Activated T-helper 2 cell treated with anti-CD3 and anti-CD28 coated beads, Interferon-gamma antibody, Interleukin-2, Interleukin-4, amounts not matched to agents 10 μg/mL and 5 μg/mL and 100 μg/mL, durations not matched to agents 14 hours and 24 hours and 36 hours (primary cell): Measurements from ENCODE around the gene LRRC46. TPM values are rescaled to one million over a fixed set of nuclear protein-coding genes. Genes with fewer than 3 reads are reported as not detected.

Source experiments
- DNase-seq: peaks from one replicate; pipeline ENCODE4 v3.0.0; 2021; ENCODE audit warnings: low spot score
- H3K27ac Mint-ChIP-seq: one replicate; pipeline ENCODE4 v1.8.0; 2021; ENCODE audit warnings: mixed read lengths
- H3K27me3 Mint-ChIP-seq: one replicate; pipeline ENCODE4 v1.8.0; 2021; ENCODE audit warnings: low read depth, mixed read lengths
- H3K36me3 Mint-ChIP-seq: one replicate; pipeline ENCODE4 v1.8.0; 2021; ENCODE audit warnings: low read depth, mixed read lengths
- H3K4me1 Mint-ChIP-seq: one replicate; pipeline ENCODE4 v1.8.0; 2021; ENCODE audit warnings: low read depth, mixed read lengths
- H3K4me3 Mint-ChIP-seq: one replicate; pipeline ENCODE4 v1.8.0; 2021; ENCODE audit warnings: low read depth, mild to moderate bottlenecking, moderate library complexity, mixed read lengths
- H3K9me3 Mint-ChIP-seq: one replicate; pipeline ENCODE4 v1.8.0; 2021; ENCODE audit warnings: mixed read lengths
- intact Hi-C: fragments of 100-400 bp; cut with micrococcal nuclease; formaldehyde crosslinking; loops from one replicate; pipeline ENCODE4 v1.15.1; 2023
- total RNA-seq: library from RNA; stranded (reverse); gene quantifications from 2 replicates; pipeline ENCODE4 v1.2.3, GENCODE V29; 2022

LRRC46 gene
- total RNA-seq, 1 donor from 2014 or later = 0.64 TPM

DNA sequence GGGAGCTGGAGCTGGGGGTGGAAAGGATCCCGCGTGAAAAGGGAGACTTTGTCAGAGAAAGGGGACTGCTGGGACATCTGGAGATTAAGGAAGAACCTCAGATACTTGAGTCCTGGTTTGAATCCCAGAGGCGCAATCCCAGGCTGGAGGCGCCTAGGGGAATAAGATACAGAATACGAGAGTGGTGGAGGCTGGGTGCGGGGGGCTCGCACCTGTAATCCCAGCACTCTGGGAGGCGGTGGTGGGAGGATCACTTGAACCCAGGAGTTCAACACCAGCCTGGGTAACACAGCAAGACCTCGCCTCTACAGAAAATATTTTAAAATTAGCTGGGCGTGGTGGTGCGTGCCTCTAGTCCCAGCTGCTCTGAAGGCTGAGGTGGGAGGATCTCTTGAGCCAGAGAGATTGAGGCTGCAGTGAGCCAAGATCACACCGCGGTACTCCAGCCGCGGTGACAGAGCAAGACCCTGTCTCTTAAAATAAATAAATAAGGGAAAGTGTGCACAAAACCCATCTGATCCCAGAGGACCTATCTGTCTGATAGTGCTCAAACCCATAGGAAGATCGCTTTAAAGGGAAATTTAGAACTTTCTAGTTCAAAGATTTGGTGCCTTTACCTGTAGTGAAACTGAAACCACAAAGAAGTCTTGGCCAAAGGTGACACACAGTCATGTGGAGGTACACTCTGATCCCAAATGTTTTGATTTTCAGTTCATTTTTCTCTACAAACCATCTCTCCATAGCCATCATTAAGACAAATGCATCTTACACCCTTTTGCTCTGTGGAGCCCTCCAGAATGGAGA lies 10.2 kb downstream of the LRRC46 start:
- Mint-ChIP-seq H3K27me3 (peaks cover 26% of the 10 kb centered on the region), H3K4me3 (peak overlapping the region; percentile 94), H3K36me3 (peaks cover 5% of the 10 kb centered on the region), H3K9me3 (no peaks in the 10 kb centered on the region), H3K27ac (peak overlapping the region; percentile 88), H3K4me1 (peaks cover 21% of the 10 kb centered on the region)
- intact Hi-C loops = loop anchor here (1.0 kb wide), 4 partner anchors 10 to 130 kb away; partner anchors contain the start of genes CDK5RAP3, LRRC46 and MRPL10
- DNase-seq = no peak

GRCh38 chr17:47843391-47843730 lies 11.9 kb downstream of the LRRC46 start:
- intact Hi-C loops = no loop called here
- H3K27me3 Mint-ChIP-seq = peaks cover 36% of the 10 kb centered on the region
- H3K4me1 Mint-ChIP-seq = peaks cover 21% of the 10 kb centered on the region

GRCh38 chr17:47844227-47844626 lies 12.8 kb downstream of the LRRC46 start:
- Mint-ChIP-seq H3K27ac (no peak overlapping the region), H3K36me3 (no peaks in the 10 kb centered on the region)

More at GRCh38 chr17:47843391-47843730, 11.9 kb downstream of the LRRC46 start:
- H3K4me3 Mint-ChIP-seq = no peak overlapping the region
- no peaks in the 10 kb centered on the region for H3K36me3 Mint-ChIP-seq
- H3K27ac Mint-ChIP-seq = no peak overlapping the region
- DNase-seq = no peak
- no peaks in the 10 kb centered on the region for H3K9me3 Mint-ChIP-seq

GRCh38 chr17:47844814-47845715 lies 13.6 kb downstream of the LRRC46 start:
- Mint-ChIP-seq H3K4me1 (peaks cover 19% of the 10 kb centered on the region), H3K4me3 (no peak overlapping the region), H3K27me3 (peaks cover 53% of the 10 kb centered on the region), H3K9me3 (no peaks in the 10 kb centered on the region), H3K27ac (no peak overlapping the region), H3K36me3 (no peaks in the 10 kb centered on the region)
- no peak for DNase-seq
- intact Hi-C loops = no loop called here

More at GRCh38 chr17:47844227-47844626, 12.8 kb downstream of the LRRC46 start:
- Mint-ChIP-seq H3K4me3 (no peak overlapping the region), H3K27me3 (peaks cover 44% of the 10 kb centered on the region), H3K9me3 (no peaks in the 10 kb centered on the region), H3K4me1 (peaks cover 21% of the 10 kb centered on the region)
- intact Hi-C loops = no loop called here
- no peak for DNase-seq

DNA sequence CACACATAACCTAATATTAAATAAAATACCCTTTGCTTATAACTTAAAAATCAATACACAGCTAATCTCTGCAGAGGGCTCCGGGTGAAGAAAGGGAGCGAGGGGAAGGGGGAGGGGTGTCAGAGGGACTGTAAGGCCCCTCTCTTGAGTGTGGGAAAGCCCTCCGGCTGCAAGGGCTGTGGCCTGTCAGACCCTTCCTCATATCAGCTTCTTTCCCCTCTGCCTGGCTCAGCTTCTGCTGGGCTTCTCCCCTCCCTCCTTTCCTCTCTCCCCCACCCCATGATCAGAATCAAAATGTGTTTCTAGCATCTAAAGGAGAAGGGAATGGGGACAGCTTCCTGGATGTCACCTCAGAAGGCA lies 14.2 kb downstream of the LRRC46 start:
- peaks cover 21% of the 10 kb centered on the region for H3K4me1 Mint-ChIP-seq
- no peak for DNase-seq
- no peaks in the 10 kb centered on the region for H3K9me3 Mint-ChIP-seq
- no peaks in the 10 kb centered on the region for H3K36me3 Mint-ChIP-seq
- no peak overlapping the region for H3K4me3 Mint-ChIP-seq
- intact Hi-C loops = no loop called here
- no peak overlapping the region for H3K27ac Mint-ChIP-seq
- H3K27me3 Mint-ChIP-seq = peaks cover 59% of the 10 kb centered on the region

- Mint-ChIP-seq H3K4me1 (peaks cover 18% of the 10 kb centered on the region), H3K27me3 (peaks cover 65% of the 10 kb centered on the region), H3K36me3 (no peaks in the 10 kb centered on the region), H3K27ac (no peak overlapping the region), H3K4me3 (no peak overlapping the region), H3K9me3 (no peaks in the 10 kb centered on the region)
- intact Hi-C loops = no loop called here
- DNase-seq = no peak
Observed at GRCh38 chr17:47846716-47847340, 15.4 kb downstream of the LRRC46 start.

- Mint-ChIP-seq H3K36me3 (no peaks in the 10 kb centered on the region), H3K27ac (no peak overlapping the region), H3K27me3 (peaks cover 73% of the 10 kb centered on the region), H3K4me3 (no peak overlapping the region), H3K4me1 (peaks cover 19% of the 10 kb centered on the region), H3K9me3 (no peaks in the 10 kb centered on the region)
- DNase-seq = no peak
- intact Hi-C loops = no loop called here
Observed at GRCh38 chr17:47847341-47848197, 16.1 kb downstream of the LRRC46 start.

DNA sequence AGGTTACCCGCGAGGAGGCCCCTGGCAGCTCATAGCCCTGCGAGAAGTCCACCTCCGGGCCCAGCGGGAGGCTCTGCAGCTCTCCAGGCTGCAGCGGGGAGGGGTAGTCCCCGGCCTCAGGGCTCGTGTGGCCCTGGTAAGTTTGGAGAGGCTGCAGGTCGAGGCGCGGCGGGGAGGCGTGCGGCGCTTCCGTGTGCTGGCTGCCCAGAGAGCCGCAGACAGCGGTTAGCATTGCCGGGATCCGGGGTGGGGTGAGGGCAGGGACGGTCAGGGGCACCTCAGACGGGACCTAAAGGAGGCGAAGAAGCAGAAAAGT lies 16.7 kb downstream of the LRRC46 start:
- H3K4me3 Mint-ChIP-seq = no peak overlapping the region
- H3K36me3 Mint-ChIP-seq = no peaks in the 10 kb centered on the region
- peaks cover 18% of the 10 kb centered on the region for H3K4me1 Mint-ChIP-seq
- DNase-seq = no peak
- peaks cover 79% of the 10 kb centered on the region for H3K27me3 Mint-ChIP-seq
- no peaks in the 10 kb centered on the region for H3K9me3 Mint-ChIP-seq
- H3K27ac Mint-ChIP-seq = no peak overlapping the region
- intact Hi-C loops = no loop called here

- no peak overlapping the region for H3K27ac Mint-ChIP-seq
- peaks cover 21% of the 10 kb centered on the region for H3K4me1 Mint-ChIP-seq
- no peaks in the 10 kb centered on the region for H3K9me3 Mint-ChIP-seq
- peak overlapping the region; percentile 19 for H3K4me3 Mint-ChIP-seq
- DNase-seq = no peak
- H3K27me3 Mint-ChIP-seq = peaks cover 88% of the 10 kb centered on the region
- H3K36me3 Mint-ChIP-seq = no peaks in the 10 kb centered on the region
- intact Hi-C loops = loop anchor here (2.0 kb wide), 1 partner anchor 40 kb away; no protein-coding TSS in a partner anchor
Observed at GRCh38 chr17:47850373-47850691, 18.9 kb downstream of the LRRC46 start.

DNA sequence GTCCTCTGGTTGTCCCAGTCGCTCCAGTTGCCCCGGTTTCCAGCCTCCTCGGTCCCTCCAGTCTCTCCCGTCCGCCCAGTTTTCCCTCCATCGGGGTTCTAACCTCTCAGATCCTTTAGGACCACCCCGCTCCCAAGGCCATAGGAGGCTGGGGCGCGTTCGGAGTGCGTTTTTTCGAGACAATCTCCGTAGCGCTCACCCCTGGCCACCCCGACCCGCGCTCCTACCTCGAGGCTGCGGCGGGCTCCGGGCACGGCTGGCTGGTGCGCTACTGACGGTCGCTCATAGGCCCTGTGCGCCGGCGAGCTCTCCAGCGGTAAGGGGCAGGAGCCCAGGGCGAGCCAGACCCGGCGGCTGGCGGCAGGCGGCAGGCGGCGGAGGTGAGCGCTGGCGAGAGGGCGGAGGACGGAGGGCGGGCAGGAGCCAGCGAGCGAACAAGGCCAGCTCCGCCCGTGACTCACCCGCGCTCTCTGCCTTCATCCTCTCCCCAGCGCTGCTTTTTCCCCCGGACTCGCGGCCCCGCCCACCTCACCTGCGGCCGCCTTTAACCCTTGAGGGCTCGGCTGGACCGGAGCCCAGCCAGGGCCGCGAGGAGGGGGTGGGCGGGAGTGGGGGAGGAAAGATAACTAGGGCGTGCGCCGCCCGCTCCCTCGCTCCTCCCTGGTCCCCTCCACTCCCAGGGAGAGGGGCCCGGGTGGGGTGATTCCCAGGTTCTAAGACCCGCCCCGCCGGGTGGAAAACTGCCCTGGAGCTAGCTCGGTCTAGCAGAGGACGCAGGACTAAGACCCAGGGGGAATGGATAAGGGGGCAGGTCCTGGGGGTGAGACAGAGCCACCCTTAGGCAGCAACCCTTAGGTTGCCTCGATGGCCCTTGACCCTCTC lies 19.5 kb downstream of the LRRC46 start, which contains the start of gene SP6:
SP6 (minus strand) TSS at position 472 of the 882 bp plus-strand sequence. CDS start 2,734 bp downstream, outside the sequence.
- Mint-ChIP-seq H3K27ac (no peak within 1 kb of the TSS), H3K4me3 (peak within 1 kb of the TSS; percentile 19), H3K36me3 (no peaks in the 10 kb centered on the region)

DNA sequence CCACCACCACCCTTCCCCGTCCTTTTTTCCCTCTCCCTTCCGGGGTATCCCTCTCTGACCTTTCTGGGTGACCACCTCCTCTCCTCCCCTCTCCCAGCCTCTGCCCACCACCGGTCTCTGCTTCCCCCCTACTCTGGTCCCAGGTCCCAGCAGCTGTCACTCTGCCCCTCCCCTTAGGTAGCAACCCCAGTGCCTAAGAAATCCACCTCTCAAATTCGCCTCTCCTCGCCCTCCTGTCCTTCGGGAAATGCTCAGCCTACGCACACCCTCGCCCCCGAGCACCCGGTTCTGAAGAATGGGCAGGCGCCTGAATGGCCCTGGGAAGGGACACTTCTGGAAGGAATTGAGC lies 20.3 kb downstream of the LRRC46 start:
- no peak overlapping the region for H3K27ac Mint-ChIP-seq

More for the DNA sequence above, 19.5 kb downstream of the LRRC46 start, which contains the start of gene SP6:
- intact Hi-C loops = loop anchor here (2.0 kb wide), 1 partner anchor 40 kb away; no protein-coding TSS in a partner anchor
- peaks cover 21% of the 10 kb centered on the region for H3K4me1 Mint-ChIP-seq
- H3K27me3 Mint-ChIP-seq = peaks cover 87% of the 10 kb centered on the region
- DNase-seq = peak; percentile 42
- no peaks in the 10 kb centered on the region for H3K9me3 Mint-ChIP-seq

More for the DNA sequence above, 20.3 kb downstream of the LRRC46 start:
- Mint-ChIP-seq H3K4me3 (no peak overlapping the region), H3K27me3 (peaks cover 87% of the 10 kb centered on the region), H3K36me3 (no peaks in the 10 kb centered on the region), H3K4me1 (peaks cover 21% of the 10 kb centered on the region), H3K9me3 (no peaks in the 10 kb centered on the region)
- intact Hi-C loops = loop anchor here (2.0 kb wide), 1 partner anchor 39 kb away; no protein-coding TSS in a partner anchor
- DNase-seq = no peak
